Activated effector memory CD4-positive, alpha-beta T cell treated with anti-CD3 and anti-CD28 coated beads, Interleukin-2, amount 50 U/mL, for 16 hours (primary cell): Measurements from ENCODE around the gene DTNB.
"Not testable (repeated sequence)": the region's sequence is repeated elsewhere in the genome, so short reads cannot be mapped to it uniquely, and the experiment has no call there.

Experiments used
- DNase-seq: peaks from one replicate; pipeline ENCODE4 v3.0.0-alpha.2; 2020

DTNB gene

DNA sequence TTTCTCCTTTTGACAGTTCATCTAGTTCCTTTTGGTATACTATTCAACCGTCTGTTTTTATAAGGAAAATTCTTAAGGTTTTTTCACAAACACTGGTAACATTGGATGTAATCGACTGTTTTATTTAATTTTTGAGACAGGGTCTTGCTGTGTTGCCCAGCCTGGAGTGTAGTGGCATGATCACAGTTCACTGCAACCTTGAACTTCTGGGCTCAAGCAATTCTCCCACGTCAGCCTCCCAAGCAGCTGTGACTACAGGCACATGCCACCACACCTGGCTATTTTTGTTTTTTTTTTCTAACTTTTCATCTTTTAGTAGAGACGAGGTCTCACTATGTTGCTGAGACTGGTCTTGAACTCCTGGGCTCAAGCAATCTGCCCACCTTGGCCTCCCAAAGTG, 227.3 kb downstream of the DTNB start:
- DNase-seq = no peak

DNA sequence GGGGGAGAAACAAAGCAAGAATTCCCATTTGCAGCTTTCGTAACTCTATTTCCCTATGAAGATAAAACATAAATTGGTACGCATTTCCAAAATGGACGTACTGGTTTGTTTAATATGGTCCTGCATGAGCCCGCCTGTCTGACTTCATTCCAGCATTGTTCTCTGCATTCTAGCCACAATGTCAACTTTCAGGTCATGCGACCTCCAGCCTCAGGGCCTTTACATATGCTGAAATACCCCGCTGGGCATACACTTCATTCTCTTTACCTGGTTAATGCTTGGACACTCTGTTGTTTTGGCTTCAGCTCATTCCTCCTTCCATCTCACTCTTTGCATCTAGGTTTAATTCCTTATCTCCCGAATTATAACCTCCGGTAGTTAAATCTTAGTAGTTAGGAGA, 227.9 kb downstream of the DTNB start:
- no peak for DNase-seq

DNA sequence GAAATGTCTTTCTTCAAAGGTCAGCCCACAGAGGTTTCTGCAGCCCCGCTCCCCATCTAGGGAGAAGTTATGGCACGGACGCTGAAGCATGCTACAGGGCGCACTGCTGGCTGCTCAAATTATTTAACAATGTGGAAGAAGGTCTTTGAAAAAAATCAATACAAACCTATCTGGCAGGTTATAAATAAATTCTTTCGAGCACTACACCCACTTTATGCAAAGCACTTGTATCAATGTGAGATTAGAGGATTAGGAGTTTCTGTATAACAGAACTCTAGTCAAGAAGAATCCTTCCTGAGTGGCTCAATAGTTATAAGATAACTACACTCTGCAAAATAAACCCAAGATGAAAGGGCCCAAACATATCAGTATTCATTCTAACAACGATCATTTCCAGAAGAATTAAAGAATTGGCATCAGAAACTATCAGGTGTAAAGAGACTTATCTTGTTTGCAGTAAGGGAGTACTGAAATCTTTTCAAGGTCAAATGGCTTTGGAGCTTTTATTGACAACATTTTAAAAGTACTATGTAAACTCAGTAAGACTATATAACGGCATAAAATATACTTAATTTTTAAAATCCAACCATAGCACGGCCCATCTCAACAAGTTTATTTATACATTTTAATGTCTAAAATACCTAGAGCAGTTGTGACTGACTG, 228.6 kb downstream of the DTNB start:
- DNase-seq = no peak

DNA sequence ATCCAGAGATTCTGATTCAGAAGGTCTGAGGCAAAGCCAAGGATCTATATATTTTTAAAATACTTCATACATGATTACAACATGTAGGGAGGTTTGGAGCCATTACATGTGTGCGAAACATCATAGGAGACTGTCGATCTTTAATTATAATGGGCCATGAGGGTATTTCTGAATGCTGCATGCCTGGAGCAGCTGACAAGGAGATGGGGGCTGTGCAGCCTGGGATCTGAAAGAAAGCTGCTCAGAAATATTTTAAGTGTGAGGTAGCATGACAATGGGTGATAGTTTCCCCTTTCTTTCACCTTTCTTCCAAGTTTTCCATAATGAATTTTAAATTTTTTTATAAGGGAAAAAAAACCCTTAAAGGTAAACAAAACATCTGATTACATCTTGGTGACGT, 229.6 kb downstream of the DTNB start:
- DNase-seq = no peak

DNA sequence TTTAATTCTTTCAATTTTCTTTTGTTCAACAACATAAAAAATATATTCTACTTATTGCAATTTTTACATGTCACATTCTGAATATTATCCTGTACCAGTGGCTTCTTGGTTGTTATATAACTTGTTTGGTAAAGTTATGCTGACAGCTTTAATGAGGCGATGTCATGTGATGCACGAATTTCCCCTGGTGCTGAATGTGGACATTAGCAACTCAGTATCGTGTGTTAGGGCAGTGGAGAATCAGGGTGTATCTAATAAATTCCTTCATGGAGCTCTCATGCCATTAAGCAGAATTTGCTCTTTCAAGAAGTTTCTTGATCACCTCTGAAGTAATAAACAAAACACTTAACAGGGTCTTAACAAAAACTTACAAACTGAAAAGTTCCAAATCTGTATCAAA, 232.0 kb downstream of the DTNB start:
- no peak for DNase-seq

DNA sequence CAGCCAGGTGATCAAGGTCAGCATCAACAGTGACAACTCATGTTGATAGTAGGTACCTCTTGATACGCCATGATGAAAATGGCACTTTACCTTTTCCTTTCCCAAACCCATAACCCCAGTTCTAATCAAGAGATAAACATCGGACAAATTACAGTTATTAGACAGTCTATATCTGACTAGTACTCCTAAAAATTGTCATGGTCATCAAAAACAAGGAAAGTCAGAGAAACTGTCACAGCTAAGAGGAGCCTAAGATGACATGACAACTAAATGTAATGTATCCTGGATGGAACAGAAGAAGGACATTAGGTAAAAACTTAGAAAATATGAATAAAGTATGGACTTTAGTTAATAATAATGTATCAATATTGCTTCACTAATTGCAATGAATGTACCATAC, 234.6 kb downstream of the DTNB start:
- DNase-seq = no peak

DNA sequence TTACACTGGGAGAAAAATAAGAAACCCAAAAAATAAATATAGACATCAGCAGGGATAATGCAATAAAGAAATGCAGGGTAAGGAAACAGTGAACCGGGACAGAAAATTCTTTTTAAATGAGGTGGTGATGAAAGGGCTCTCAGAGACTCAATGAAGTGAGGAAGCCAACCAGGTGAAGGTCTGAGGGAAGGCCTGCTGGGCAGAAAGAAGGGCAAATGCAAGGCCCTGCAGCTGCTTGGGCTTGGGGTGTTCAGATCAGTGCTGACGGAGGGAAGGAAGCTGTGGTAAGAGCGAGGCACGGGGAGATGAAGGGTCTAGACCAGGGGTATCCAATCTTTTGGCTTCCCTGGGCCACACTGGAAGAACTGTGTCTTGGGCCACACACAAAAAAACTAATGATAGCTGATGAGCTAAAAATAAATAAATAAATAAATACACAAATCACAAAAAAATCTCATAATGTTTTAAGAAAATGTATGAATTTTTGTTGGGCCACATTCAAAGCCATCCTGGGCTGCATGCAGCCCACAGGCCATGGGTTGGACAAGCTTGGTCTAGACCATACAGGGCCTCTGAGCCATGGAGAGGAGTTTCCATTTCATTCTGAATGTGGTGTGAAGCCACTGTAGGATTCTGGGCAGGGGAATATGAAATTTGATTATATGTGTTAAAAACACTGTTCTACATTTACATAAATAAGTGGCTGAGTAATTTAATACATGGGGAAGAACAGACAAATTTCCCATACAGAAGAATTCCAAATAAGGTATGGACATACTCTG, 235.3 kb downstream of the DTNB start:
- no peak for DNase-seq

DNA sequence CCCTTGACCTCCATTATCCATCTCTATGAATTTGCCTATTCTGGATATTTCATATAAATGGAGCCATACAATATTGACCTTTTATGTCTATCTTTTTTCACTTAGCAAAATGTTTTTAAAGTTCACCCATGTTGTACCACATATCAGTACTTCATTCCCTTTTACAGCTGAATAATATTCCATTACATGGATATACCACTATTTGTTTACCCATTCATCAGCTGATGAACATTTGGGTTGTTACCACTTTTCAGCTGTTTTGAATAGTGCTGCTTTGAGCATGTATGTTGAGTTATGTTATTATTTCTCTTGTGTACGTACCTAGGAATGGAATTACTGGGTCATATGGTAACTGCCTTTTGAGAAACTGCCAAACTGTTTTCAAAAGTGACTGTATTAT, 238.0 kb downstream of the DTNB start:
- DNase-seq = no peak

DNA sequence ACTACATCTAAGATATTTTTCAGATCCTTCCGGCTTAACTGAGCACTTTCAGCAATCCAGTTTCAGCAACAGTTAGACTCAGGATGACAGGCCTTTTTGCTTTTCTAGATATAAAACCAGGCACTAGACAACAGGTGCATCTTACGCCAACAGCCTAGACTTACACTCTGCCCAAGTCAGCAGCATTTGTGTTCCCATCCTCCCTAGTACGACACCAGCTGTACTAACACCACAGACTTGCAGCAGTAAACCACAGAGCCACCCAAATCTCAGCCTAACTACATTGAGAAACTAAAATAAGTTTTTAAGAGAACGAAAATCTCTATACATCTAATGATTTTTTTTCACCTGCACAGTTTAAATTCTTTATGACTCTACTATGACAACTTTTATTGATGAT, 241.8 kb downstream of the DTNB start:
- no peak for DNase-seq

DNA sequence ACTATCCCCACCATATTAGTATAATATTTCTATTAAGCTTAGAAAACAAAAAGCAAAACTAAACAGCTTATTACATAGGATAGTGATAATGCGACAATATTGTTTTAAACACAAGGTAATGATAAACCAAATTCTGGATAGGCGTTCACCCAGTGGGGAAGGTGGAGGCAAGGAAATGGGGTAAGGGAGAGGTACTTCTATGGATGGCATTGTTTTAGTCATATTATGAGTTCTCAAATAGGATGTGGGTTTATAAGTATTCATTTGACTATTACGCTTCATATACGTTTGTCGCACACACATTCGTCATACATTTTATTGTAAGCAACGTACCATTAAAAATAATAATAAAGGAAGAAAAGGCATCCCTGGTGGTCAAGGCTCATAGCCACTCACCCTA, 242.8 kb downstream of the DTNB start:
- DNase-seq = no peak

DNA sequence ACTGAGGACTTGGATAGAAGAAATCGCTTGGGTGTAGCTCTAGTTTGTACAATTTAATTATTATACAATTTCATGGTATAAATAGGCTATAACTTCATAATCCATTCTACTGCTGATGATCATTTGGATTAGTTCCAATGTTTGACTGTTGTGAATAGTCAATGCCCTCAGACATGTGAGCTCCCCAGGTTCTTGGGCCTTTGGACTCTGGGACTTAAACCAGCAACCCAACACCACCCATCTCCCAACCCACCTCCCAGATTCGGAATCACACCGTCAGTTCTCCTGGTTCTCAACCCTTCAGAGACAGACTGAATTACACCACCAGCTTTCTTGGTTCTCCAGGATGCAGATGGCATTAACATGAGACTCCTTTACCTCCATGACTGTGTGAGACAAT, 247.1 kb downstream of the DTNB start:
- DNase-seq = no peak

DNA sequence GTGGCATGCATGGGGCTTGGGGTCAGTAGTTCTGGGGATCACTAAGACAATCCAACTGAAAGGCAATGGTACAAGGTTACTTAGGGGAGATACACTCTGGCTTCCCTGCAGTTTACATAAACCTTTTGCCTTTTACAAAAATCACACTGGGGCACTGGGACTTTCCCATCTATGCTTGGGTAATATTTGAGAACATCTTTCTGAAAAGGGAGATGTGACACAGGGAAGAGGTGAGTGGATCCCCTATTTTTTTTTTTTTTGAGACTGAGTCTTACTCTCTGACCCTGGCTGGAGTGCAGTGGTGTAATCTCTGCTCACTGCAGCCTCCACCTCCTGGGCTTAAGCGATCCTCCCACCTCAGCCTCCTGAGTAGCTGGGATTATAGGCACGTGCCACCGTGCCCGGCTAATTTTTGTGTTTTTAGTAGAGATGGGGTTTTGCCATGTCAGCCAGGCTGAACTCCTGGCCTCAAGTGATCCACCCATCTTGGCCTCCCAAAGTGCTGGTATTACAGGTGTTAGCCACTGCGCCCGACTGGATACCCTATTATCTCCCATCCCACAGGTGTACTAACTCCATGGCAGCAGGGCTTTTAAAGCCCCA, 248.8 kb downstream of the DTNB start:
- no peak for DNase-seq

DNA sequence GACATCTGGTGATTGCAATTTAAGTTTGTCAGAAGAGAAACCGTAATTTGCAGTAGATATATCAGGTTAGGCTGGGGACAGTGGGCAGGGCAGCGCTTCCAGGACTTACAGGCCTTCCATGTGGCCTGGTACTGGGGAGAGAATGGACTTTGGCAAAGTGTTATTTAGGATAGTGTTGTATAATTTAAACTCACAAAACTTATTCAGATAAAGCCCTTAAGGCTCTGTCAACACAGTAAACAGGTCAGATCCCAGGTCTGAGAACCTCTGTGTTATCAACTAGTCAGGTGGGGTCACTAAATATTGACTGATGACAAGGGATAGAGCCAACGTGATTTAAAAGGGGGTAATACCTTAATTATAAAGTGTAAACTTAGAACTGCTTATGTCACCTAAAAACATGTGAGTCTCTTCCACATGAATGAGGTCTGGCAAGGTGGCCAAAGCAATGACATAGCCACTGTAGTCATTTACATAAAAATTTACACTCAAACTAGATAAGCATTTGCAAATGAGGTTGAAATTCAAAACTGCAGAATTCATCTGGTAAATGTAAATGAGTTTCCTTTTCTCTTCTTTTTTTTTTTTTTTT, 251.5 kb downstream of the DTNB start:
- DNase-seq = no peak

DNA sequence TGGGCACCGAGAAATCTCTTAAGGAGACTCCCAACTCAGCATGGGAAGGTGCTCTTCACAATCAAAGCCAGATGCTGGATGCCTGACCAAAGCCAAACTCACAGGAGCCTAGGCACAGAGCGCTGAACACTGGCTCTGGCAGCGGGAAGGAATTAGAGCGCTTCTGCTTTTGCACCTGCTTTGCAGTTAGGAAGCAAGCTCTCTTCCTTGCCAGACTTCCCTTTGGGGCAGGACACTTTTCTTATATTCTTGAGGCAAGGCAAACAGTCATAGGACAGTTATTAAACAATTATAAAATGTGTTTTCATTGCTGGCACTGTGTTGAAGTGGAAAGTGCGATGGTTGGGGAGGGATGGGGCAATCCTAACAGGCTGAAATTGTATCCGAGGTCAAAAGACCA, 252.1 kb downstream of the DTNB start:
- no peak for DNase-seq

DNA sequence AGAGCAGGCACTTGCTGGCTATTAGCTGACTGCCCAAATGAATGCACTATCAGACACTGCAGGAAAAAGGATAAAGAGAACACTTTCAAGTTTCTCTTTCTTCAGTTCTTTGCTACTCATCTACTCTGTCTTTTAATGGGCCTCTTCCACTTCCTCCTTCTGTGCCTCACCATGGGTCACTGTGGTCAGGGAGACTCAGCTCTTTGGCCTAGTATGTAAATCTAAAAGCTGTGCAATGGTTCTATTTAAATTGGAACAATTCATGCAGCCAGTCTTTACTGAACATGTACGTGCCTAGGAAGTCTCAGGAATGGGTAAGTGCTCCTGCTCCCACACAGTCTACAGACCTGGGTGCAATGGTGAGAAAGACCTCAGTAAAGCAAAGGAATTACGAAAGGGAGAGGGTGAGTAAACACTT, 252.5 kb downstream of the DTNB start:
- no peak for DNase-seq

DNA sequence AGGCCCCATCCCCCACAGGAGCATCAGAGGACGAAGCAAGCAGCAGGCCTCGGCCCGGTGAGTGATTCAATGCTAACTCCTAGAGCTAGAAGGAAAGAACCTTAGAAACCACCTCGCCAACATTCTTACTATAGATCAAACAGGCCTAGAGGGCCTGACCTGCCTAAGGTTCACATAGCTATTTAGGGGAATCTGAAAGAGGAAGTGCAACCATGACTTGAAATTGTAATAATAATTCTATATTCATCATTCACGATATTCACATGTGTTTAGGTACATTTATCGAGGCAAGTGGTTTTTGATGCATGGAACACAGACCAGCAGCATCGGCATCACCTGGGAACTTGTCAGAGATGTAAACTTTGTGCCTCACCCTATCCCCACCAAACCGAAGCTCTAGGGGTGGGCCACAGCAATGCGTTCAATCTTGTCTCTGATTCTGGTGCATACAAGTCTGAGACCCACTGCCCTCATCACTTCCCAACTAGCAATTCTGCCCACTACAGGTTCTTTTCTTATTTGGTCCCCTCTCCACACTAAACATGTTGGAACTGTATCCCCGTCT, 253.6 kb downstream of the DTNB start:
- DNase-seq = no peak

DNA sequence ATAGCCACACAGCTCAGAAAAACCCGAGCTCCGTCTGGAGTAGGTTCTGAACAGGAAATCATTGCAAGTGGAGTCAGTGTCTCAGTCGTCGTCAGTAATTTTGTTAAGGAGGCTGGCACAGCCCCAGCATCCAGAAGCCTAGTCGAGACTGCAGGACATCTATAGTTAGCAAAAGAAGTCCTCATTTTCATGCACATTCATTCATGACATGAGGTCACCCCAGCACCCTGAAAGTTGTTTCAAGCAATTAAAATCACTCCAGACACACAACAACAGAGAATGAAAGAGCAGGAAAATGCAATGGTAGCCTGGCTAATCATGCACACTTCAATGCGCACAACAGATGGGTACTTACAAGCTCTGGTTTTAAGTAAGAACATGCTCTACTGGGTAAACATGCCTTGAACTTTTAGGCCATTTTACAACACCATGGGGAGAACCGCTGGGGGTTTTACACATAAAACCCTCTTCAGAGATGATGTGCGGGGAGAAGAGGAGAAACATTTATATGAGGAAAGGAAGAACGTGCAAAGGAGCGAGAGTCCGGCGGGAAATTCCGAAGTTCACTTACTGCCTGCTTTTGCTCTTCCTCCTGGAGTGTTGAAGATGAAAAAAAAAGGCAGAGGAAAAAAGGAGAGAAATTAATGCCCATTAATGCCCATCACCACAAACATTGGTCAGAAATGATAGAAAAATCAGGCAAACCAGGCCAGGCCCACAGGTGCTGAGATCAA, 254.3 kb downstream of the DTNB start:
- no peak for DNase-seq

DNA sequence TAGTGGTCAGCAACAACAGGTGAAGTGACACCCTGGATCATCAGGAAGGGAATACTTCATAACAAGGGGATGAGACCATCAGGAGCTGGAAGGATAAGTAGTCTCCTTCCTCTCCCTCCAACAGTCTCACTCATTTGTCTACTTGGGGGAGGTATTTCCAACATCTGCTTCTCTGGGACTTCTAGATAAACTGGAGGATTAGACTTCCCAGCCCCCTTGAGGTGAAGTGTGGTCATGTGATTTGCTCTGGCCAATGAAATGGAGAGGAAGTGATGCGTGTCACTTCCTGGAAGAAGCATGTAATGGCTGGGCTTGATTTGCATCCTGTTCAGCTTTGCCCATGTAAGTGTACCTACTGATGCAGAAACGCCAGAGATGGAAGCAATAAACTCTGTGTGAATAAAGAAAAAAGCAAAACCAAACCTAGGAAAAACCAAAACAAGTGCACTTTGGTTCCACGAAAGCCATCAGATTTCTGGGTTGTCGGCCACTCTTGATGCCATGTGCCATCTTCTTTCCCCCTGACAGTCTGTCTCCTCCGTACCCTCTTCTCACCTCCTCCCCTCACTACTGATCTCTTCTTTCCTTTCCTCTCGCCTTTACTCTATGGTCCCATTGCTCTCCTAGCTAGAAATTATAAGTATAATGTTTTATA, 255.5 kb downstream of the DTNB start:
- no peak for DNase-seq

DNA sequence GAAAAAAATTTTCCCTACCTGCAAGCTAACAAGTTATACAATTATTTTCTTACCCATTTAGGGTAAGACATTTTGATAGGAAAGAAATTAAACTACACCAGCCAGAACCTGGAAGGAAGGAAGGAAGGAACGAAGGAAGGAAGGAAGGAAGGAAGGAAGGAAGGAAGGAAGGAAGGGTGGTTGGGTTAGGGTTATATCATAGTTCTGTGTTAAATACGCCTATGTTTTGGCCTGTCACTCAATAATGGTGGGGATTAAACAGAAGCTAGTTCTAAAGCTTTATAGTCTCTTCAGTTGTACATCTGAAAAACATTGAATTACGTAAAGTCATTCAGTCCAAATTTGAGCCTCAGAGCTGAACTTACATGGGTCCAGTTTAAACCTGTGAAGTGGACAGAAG, 256.7 kb downstream of the DTNB start:
- no peak for DNase-seq

DNA sequence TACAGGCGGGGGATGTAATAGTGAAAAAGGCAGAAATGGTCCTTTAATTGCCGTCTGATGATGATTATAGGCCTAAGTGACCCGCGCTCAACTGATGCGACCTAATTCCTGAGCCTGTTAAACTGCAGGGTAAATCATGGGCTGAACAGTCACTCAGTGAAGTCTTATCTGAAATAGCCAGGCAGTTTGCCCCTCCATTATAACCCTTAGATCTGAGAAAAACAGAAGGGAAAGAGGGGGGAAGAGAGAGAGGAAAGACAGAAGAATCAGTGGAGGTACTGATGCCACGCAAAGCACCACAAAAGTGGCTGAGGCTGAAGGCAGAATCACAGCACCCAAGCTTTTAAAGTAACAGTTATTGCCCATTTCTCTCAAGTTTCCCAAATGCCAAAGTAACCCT, 258.6 kb downstream of the DTNB start:
- no peak for DNase-seq

DNA sequence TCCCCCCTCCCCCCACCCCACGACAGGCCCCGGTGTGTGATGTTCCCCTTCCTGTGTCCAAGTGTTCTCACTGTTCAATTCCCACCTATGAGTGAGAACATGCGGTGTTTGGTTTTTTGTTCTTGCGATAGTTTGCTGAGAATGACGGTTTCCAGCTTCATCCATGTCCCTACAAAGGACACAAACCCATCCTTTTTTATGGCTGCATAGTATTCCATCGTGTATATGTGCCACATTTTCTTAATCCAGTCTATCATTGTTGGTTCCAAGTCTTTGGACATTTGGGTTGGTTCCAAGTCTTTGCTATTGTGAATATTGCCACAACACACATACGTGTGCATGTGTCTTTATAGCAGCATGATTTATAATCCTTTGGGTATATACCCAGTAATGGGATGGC, 260.0 kb downstream of the DTNB start:
- DNase-seq = not testable (repeated sequence)

DNA sequence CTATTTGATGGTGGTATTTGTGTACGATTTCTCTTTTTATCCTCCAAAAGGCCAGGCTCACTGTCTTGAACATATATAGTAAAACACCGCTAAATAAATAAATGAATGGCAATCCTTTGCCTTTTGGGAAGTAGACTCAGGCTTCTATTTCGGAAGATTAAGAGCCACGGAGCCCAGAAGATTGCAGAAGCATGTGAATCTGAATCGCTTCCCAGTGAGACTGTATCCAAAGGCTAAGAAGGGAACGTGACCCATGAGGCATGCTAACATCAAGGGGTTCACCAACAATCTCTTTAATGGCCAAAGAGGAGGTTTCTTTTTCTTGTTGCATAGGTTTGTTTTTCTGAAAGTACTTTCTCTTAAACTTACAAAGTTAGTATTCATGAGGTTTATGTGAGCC, 261.6 kb downstream of the DTNB start:
- no peak for DNase-seq
